ENCODE results near the gene COX4I1. TPM values are rescaled to one million over a fixed set of nuclear protein-coding genes. Genes with fewer than 3 reads are reported as not detected.
A peak's percentile ranks its signal among the peaks of the same experiment; 100 is the strongest.

The COX4I1 gene
- total RNA-seq, 1 experiment from 2014 or later, result 554 TPM

DNA sequence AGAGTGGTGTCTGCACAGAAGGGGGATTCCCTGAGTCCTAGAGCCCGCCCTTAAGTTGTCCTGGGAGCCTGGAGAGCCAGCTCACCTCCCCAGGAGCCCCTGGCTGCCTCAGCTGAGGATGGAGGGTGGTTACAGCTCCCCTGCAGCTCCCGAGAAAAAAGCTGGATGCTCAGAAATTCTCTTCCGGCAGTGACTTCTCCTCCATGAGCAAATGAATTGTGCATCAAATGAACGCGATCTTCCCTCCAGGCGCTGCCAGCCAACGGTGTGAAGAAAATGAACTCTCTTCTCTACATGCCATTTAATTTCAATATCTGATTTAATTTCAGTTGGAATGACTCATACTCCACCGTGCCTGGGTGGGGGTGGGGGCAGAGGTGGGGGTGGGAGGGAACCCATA, 34.3 kb upstream of the COX4I1 start:
- ChIA-PET CTCF (no interaction called here), POLR2A (ENCODE audit: low non-redundant PET) (no interaction called here)
- peaks cover 9% of the 10 kb centered on the region for H3K4me1 ChIP-seq (ENCODE audit: insufficient read depth, low read length, poor library complexity, severe bottlenecking)
- TF ChIP-seq EZH2 (IDR thresholded peaks at IDR 0.05; ENCODE audit: borderline replicate concordance, low read depth, low read length, poor library complexity, severe bottlenecking) (no peak), CTCF (conservative IDR thresholded peaks at IDR 0.05; ENCODE audit: low read depth, low read length) (no peak)
- no peaks in the 10 kb centered on the region for H3K27me3 ChIP-seq (replicated peaks; ENCODE audit: insufficient read depth, low read depth, low read length, poor library complexity)
- H3K9me3 ChIP-seq (ENCODE audit: low read depth, low read length, poor library complexity, severe bottlenecking), result no peaks in the 10 kb centered on the region
- no peaks in the 10 kb centered on the region for H3K36me3 ChIP-seq (ENCODE audit: insufficient read depth, low read length, poor library complexity, severe bottlenecking)
- no peak overlapping the region for H3K27ac ChIP-seq (ENCODE audit: low read depth, low read length, poor library complexity, severe bottlenecking)
- intact Hi-C loops (cut with micrococcal nuclease; ENCODE audit: unreplicated experiment), result no loop called here
- H3K4me3 ChIP-seq (ENCODE audit: low read depth, low read length, poor library complexity, severe bottlenecking), result no peak overlapping the region
- no TSS peak for BruUV-seq (replicated peaks)
- DNase-seq (ENCODE audit: low spot score), result no peak

DNA sequence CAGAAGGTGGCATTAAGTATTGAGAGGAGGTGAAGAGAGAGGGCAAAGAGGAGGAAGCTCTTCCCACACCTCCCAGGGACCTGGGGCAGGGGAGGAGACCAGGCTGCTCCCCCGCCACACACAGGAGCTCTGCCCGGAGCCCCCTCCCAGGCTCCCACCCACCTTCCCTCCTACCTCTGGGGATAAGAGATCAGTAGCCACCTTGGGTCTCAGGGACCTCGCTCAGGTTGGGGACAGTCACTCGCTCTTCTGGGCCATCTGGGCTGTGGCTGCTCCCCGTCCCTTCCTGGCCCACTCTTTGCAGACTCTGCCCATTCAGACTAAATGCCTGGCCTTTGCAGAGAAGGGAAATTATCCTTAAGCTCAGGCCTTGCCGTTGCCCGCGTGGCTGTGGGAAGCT, 33.7 kb upstream of the COX4I1 start:
- CTCF ChIA-PET, result no interaction called here
- intact Hi-C loops (cut with micrococcal nuclease; ENCODE audit: unreplicated experiment), result no loop called here
- TF ChIP-seq CTCF (conservative IDR thresholded peaks at IDR 0.05; ENCODE audit: low read depth, low read length), result no peak
- TF ChIP-seq EZH2 (IDR thresholded peaks at IDR 0.05; ENCODE audit: borderline replicate concordance, low read depth, low read length, poor library complexity, severe bottlenecking), result no peak
- Histone ChIP-seq H3K27me3 (replicated peaks; ENCODE audit: insufficient read depth, low read depth, low read length, poor library complexity) (no peaks in the 10 kb centered on the region), H3K4me1 (ENCODE audit: insufficient read depth, low read length, poor library complexity, severe bottlenecking) (peaks cover 9% of the 10 kb centered on the region), H3K4me3 (ENCODE audit: low read depth, low read length, poor library complexity, severe bottlenecking) (no peak overlapping the region), H3K36me3 (ENCODE audit: insufficient read depth, low read length, poor library complexity, severe bottlenecking) (no peaks in the 10 kb centered on the region), H3K9me3 (ENCODE audit: low read depth, low read length, poor library complexity, severe bottlenecking) (no peaks in the 10 kb centered on the region), H3K27ac (ENCODE audit: low read depth, low read length, poor library complexity, severe bottlenecking) (no peak overlapping the region)
- POLR2A ChIA-PET (ENCODE audit: low non-redundant PET), result no interaction called here
- no peak for DNase-seq (ENCODE audit: low spot score)
- no TSS peak for BruUV-seq (replicated peaks)

GRCh38 chr16:85767531-85767930, 32.0 kb upstream of the COX4I1 start:
- peak; percentile 40 for DNase-seq (ENCODE audit: low spot score)
- no TSS peak for BruUV-seq (replicated peaks)
- TF ChIP-seq EZH2 (IDR thresholded peaks at IDR 0.05; ENCODE audit: borderline replicate concordance, low read depth, low read length, poor library complexity, severe bottlenecking), result no peak
- no peak for TF ChIP-seq CTCF (conservative IDR thresholded peaks at IDR 0.05; ENCODE audit: low read depth, low read length)
- H3K9me3 ChIP-seq (ENCODE audit: low read depth, low read length, poor library complexity, severe bottlenecking), result no peaks in the 10 kb centered on the region
- ChIA-PET CTCF (interaction anchor here (0.6 kb wide), 1 partner anchor 78 kb away, joined by 3 read pairs; no protein-coding TSS in a partner anchor), POLR2A (ENCODE audit: low non-redundant PET) (no interaction called here)
- no peak overlapping the region for H3K4me3 ChIP-seq (ENCODE audit: low read depth, low read length, poor library complexity, severe bottlenecking)
- no peak overlapping the region for H3K27ac ChIP-seq (ENCODE audit: low read depth, low read length, poor library complexity, severe bottlenecking)
- intact Hi-C loops (cut with micrococcal nuclease; ENCODE audit: unreplicated experiment), result no loop called here
- no peaks in the 10 kb centered on the region for H3K36me3 ChIP-seq (ENCODE audit: insufficient read depth, low read length, poor library complexity, severe bottlenecking)
- H3K27me3 ChIP-seq (replicated peaks; ENCODE audit: insufficient read depth, low read depth, low read length, poor library complexity), result no peaks in the 10 kb centered on the region
- H3K4me1 ChIP-seq (ENCODE audit: insufficient read depth, low read length, poor library complexity, severe bottlenecking), result no peaks in the 10 kb centered on the region

All from A673 (cell line).